Panc1 (cell line): ENCODE measurements around the gene S100P. TPM values are rescaled to one million over a fixed set of nuclear protein-coding genes. Genes with fewer than 3 reads are reported as not detected.

ENCODE experiments used
- ATAC-seq: fragments of 200-7000 bp; cut with Tn5 transposase; 2 replicates; pipeline ENCODE4 v1.9.1; 2020; ENCODE audit warnings: mild to moderate bottlenecking, moderate library complexity
- BruUV-seq: library from RNA; stranded (reverse); fragments of 400-500 nt; replicated peaks from 2 replicates; lab custom pipeline; 2021; lab: Mats Ljungman, UMichigan
- CTCF ChIA-PET: fragments of 300-600 bp; sonication (Branson Sonifier 250); formaldehyde crosslinking; loops from one replicate; lab custom pipeline; 2022; ENCODE audit warnings: antibody characterized with exemption; lab: Charles Lee
- POLR2A ChIA-PET: fragments of 300-600 bp; sonication (Branson Sonifier 250); formaldehyde crosslinking; loops from one replicate; lab custom pipeline; 2022; ENCODE audit warnings: antibody characterized with exemption; lab: Charles Lee
- DNase-seq: peaks from one replicate; pipeline ENCODE4 v3.0.0-alpha.2; 2010; ENCODE audit warnings: low read depth, low spot score
- H3K27ac ChIP-seq: 2 replicates; pipeline ENCODE4 v1.5.1; 2011; ENCODE audit warnings: mild to moderate bottlenecking, low read length, inconsistent platforms
- H3K27me3 ChIP-seq: fragments of 200-500 bp; sonication (Bioruptor generic); 2 replicates; pipeline ENCODE4 v1.6.0; 2014; ENCODE audit warnings: low read length, inconsistent platforms; ENCODE audit not compliant: control insufficient read depth, insufficient read depth
- H3K36me3 ChIP-seq: fragments of 200-500 bp; sonication (Bioruptor generic); 2 replicates; pipeline ENCODE4 v1.5.1; 2014; ENCODE audit warnings: inconsistent platforms, mild to moderate bottlenecking, low read length, moderate library complexity; ENCODE audit not compliant: control insufficient read depth, insufficient read depth
- H3K4me1 ChIP-seq: 2 replicates; pipeline ENCODE4 v1.5.1; 2011; ENCODE audit warnings: inconsistent platforms, mild to moderate bottlenecking, low read length, moderate library complexity; ENCODE audit not compliant: control insufficient read depth, insufficient read depth
- H3K4me3 ChIP-seq, 2 experiments: 2 replicates each; pipeline ENCODE4 v1.5.1; 2011 to 2012; ENCODE audit warnings: low read depth in 2 of 2, low read length in 2 of 2, mild to moderate bottlenecking in 2 of 2, inconsistent platforms in 1 of 2, moderate library complexity in 1 of 2
- H3K9me3 ChIP-seq: fragments of 200-500 bp; sonication (Bioruptor generic); 2 replicates; pipeline ENCODE4 v1.5.1; 2014; ENCODE audit warnings: low read depth, mild to moderate bottlenecking, inconsistent platforms, low read length, moderate library complexity; ENCODE audit not compliant: control insufficient read depth, insufficient read depth
- POLR2AphosphoS5 ChIP-seq: IDR thresholded peaks from 2 replicates; pipeline ENCODE4 v1.6.1; 2012; ENCODE audit warnings: mild to moderate bottlenecking, low read depth, low read length, moderate library complexity
- SIN3A ChIP-seq: IDR thresholded peaks from 2 replicates; pipeline ENCODE4 v1.6.1; 2012; ENCODE audit warnings: low read depth, mild to moderate bottlenecking, low read length, moderate library complexity, borderline replicate concordance; ENCODE audit not compliant: insufficient read depth
- TCF7L2 ChIP-seq: IDR thresholded peaks from 2 replicates; pipeline ENCODE4 v1.6.1; 2011; ENCODE audit warnings: mild to moderate bottlenecking, low read depth, low read length, inconsistent platforms
- in situ Hi-C: cut with HindIII; loops from 2 replicates; pipeline ENCODE4 v1.10.0; 2016; ENCODE audit warnings: low sequenced_read_pairs, low pct_unique_long_range_greater_than_20kb
- intact Hi-C: fragments of 100-400 bp; cut with micrococcal nuclease; formaldehyde crosslinking; loops from one replicate; pipeline ENCODE4 v1.10.0; 2022; ENCODE audit not compliant: unreplicated experiment
- total RNA-seq: library from RNA; stranded (reverse); gene quantifications from one replicate; pipeline ENCODE4 v1.2.1, GENCODE V29; 2021; ENCODE audit not compliant: unreplicated experiment
- TF ChIP-seq, protein P1 (sequence below): fragments of 450-650 bp; IDR thresholded peaks from 2 replicates; pipeline ENCODE4 v1.5.1; 2017; ENCODE audit warnings: mild to moderate bottlenecking
- TF ChIP-seq, protein P2 (sequence below), 2 experiments: IDR thresholded peaks; 2 replicates each; pipeline ENCODE4 v1.6.1; 2011 to 2012; ENCODE audit warnings: low read depth in 2 of 2, control low read depth in 1 of 2, low read length in 1 of 2, mild to moderate bottlenecking in 1 of 2, moderate library complexity in 1 of 2; ENCODE audit not compliant: insufficient read depth in 1 of 2

S100P gene
- total RNA-seq, 1 experiment from 2014 or later, result 2.3 TPM

DNA sequence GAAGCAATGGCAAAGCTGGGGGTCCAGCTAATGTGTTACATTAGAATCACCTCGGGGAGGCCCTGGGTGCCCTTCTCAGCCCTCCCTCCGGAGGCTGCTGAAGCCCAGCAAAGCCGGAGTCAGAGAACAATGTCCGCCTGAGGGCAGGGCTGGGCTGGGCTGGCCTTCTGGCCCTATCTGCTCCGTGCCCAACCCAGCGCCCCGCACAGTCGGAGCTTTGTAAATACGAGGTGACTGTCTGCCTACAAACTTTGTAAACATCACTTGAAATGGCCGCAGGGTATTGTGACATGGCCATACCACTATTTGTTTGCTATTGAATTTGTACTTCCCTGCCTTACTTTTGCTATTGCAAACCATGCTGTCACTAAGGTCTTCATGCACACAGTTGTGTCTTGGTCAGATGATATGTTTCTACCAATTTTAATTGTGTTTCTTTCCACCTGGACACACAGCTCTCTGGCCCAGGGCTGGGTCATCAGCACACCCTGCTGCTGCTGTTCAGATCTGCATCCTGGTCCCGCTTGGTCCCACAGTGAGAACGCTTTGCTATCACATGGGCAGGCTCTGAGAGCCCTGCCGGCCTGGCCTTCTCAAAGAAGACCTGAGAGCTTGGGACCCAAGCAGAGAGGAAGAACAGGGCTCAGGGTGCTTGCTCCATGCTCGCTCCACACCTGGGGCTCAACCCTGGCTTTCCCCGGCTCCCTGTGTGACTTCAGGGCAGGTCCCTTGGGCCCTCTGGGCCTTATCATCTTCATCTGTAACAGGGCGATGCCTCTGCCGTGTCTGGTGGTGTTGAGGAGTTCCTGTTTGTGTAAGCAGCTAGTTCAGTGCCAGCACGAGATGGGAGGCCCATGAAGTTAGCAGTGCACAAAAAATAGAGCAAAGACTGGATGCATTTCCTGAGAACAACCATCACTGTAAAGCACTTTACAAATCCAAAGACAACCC lies 2.3 kb downstream of the S100P start:
- intact Hi-C loops, result no loop called here
- peak; percentile 85 for ATAC-seq
- BruUV-seq, result no TSS peak
- Histone ChIP-seq H3K9me3 (no peaks in the 10 kb centered on the region), H3K27ac (peak overlapping the region; percentile 53), H3K27me3 (no peaks in the 10 kb centered on the region), H3K4me1 (peaks cover 38% of the 10 kb centered on the region), H3K36me3 (no peaks in the 10 kb centered on the region), H3K4me3 (peak overlapping the region in 1 of 2 experiments; percentile 26; a peak in 2 of 4 replicates)
- no peak for DNase-seq
- ChIA-PET POLR2A (no interaction called here), CTCF (interaction anchor here (0.6 to 1.0 kb wide), 2 partner anchors 11 to 13 kb away, joined by 3 to 4 read pairs; no protein-coding TSS in a partner anchor)
- in situ Hi-C loops, result no loop called here
- TF ChIP-seq POLR2AphosphoS5 (no peak), SIN3A (no peak), TCF7L2 (no peak)
- TF ChIP-seq, protein P1, sequence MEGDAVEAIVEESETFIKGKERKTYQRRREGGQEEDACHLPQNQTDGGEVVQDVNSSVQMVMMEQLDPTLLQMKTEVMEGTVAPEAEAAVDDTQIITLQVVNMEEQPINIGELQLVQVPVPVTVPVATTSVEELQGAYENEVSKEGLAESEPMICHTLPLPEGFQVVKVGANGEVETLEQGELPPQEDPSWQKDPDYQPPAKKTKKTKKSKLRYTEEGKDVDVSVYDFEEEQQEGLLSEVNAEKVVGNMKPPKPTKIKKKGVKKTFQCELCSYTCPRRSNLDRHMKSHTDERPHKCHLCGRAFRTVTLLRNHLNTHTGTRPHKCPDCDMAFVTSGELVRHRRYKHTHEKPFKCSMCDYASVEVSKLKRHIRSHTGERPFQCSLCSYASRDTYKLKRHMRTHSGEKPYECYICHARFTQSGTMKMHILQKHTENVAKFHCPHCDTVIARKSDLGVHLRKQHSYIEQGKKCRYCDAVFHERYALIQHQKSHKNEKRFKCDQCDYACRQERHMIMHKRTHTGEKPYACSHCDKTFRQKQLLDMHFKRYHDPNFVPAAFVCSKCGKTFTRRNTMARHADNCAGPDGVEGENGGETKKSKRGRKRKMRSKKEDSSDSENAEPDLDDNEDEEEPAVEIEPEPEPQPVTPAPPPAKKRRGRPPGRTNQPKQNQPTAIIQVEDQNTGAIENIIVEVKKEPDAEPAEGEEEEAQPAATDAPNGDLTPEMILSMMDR, result peak; percentile 49; the same call in 1 of the 2 replicates
- TF ChIP-seq, protein P2, sequence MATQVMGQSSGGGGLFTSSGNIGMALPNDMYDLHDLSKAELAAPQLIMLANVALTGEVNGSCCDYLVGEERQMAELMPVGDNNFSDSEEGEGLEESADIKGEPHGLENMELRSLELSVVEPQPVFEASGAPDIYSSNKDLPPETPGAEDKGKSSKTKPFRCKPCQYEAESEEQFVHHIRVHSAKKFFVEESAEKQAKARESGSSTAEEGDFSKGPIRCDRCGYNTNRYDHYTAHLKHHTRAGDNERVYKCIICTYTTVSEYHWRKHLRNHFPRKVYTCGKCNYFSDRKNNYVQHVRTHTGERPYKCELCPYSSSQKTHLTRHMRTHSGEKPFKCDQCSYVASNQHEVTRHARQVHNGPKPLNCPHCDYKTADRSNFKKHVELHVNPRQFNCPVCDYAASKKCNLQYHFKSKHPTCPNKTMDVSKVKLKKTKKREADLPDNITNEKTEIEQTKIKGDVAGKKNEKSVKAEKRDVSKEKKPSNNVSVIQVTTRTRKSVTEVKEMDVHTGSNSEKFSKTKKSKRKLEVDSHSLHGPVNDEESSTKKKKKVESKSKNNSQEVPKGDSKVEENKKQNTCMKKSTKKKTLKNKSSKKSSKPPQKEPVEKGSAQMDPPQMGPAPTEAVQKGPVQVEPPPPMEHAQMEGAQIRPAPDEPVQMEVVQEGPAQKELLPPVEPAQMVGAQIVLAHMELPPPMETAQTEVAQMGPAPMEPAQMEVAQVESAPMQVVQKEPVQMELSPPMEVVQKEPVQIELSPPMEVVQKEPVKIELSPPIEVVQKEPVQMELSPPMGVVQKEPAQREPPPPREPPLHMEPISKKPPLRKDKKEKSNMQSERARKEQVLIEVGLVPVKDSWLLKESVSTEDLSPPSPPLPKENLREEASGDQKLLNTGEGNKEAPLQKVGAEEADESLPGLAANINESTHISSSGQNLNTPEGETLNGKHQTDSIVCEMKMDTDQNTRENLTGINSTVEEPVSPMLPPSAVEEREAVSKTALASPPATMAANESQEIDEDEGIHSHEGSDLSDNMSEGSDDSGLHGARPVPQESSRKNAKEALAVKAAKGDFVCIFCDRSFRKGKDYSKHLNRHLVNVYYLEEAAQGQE (IDR thresholded peaks at IDR 0.05; ENCODE audit: insufficient read depth in 1 of 2, low read depth in 2 of 2, low read length in 1 of 2), result no peak

DNA sequence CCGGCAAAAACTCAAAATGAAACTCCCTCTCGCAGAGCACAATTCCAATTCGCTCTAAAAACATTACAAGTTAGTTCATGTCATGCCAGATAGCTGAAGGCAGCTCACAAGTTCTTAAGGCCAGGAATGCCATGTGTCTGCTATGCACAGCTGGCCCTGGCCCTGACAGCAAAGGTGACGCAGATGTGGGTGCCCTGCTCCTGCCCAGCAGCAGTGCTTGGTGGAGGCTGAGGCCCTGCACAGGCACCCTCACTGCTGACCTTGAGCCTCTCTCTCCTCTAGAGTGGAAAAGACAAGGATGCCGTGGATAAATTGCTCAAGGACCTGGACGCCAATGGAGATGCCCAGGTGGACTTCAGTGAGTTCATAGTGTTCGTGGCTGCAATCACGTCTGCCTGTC lies 2.9 kb downstream of the S100P start:
- peak overlapping the region; percentile 53 for H3K27ac ChIP-seq
- in situ Hi-C loops, result no loop called here
- CTCF ChIA-PET, result no interaction called here
- ATAC-seq (peak; percentile 44), DNase-seq (no peak)
- no peaks in the 10 kb centered on the region for H3K9me3 ChIP-seq
- TF ChIP-seq SIN3A, result no peak
- TF ChIP-seq, protein P2 (IDR thresholded peaks at IDR 0.05; ENCODE audit: insufficient read depth in 1 of 2, low read depth in 2 of 2, low read length in 1 of 2), result no peak
- TF ChIP-seq, protein P1, result no peak
- no peak for TF ChIP-seq POLR2AphosphoS5
- no peak for TF ChIP-seq TCF7L2
- intact Hi-C loops, result no loop called here
- H3K36me3 ChIP-seq, result no peaks in the 10 kb centered on the region
- peaks cover 38% of the 10 kb centered on the region for H3K4me1 ChIP-seq
- H3K27me3 ChIP-seq, result no peaks in the 10 kb centered on the region
- no TSS peak for BruUV-seq
- 0 out of 4 replicates have a peak overlapping the region, but pooled peaks of 1 of the 2 experiments have one; percentile 3 for H3K4me3 ChIP-seq
- POLR2A ChIA-PET, result no interaction called here
